GM23338 (cell line): ENCODE results near the gene CAPZB. TPM values are rescaled to one million over a fixed set of nuclear protein-coding genes. Genes with fewer than 3 reads are reported as not detected.

Source experiments
- ATAC-seq: fragments of 200-7000 bp; cut with Tn5 transposase; 3 replicates; pipeline ENCODE4 v1.9.1; 2020
- DNase-seq: peaks from one replicate; pipeline ENCODE4 v3.0.0-alpha.2; 2015; ENCODE audit warnings: low spot score
- H2AFZ ChIP-seq: fragments of 200-600 bp; sonication (generic); 2 replicates; pipeline ENCODE4 v1.8.0; 2016; ENCODE audit warnings: antibody characterized with exemption, mild to moderate bottlenecking, moderate library complexity
- H3F3A ChIP-seq: fragments of 200-600 bp; sonication (generic); replicated peaks from 2 replicates; pipeline ENCODE4 v1.8.0; 2017; ENCODE audit warnings: antibody characterized with exemption, mixed run types, low read depth
- H3K27ac ChIP-seq: fragments of 200-600 bp; sonication (generic); 2 replicates; pipeline ENCODE4 v1.6.1; 2016; ENCODE audit warnings: low read depth
- H3K27me3 ChIP-seq: fragments of 200-600 bp; sonication (generic); 2 replicates; pipeline ENCODE4 v1.8.0; 2016; ENCODE audit warnings: mild to moderate bottlenecking, mixed run types, moderate library complexity; ENCODE audit not compliant: insufficient read depth
- H3K36me3 ChIP-seq: fragments of 200-600 bp; sonication (generic); 2 replicates; pipeline ENCODE4 v1.8.0; 2016; ENCODE audit warnings: mild to moderate bottlenecking; ENCODE audit not compliant: insufficient read depth
- H3K4me1 ChIP-seq: fragments of 200-600 bp; sonication (generic); 2 replicates; pipeline ENCODE4 v1.8.0; 2016; ENCODE audit warnings: mild to moderate bottlenecking, moderate library complexity; ENCODE audit not compliant: insufficient read depth
- H3K4me2 ChIP-seq: fragments of 200-600 bp; sonication (generic); 2 replicates; pipeline ENCODE4 v1.7.1; 2017; ENCODE audit warnings: mixed run types
- H3K4me3 ChIP-seq: fragments of 200-600 bp; sonication (generic); 2 replicates; pipeline ENCODE4 v1.6.1; 2016; ENCODE audit warnings: mixed run types
- H3K79me2 ChIP-seq: fragments of 200-600 bp; sonication (generic); replicated peaks from 2 replicates; pipeline ENCODE4 v1.8.0; 2017; ENCODE audit warnings: mild to moderate bottlenecking; ENCODE audit not compliant: insufficient read depth
- H3K9me2 ChIP-seq: fragments of 200-600 bp; sonication (generic); 2 replicates; pipeline ENCODE4 v1.8.0; 2017; ENCODE audit not compliant: insufficient read depth
- H4K20me1 ChIP-seq: fragments of 200-600 bp; sonication (generic); replicated peaks from 2 replicates; pipeline ENCODE4 v1.8.0; 2017; ENCODE audit warnings: mild to moderate bottlenecking; ENCODE audit not compliant: insufficient read depth
- H3K27ac Mint-ChIP-seq: 2 replicates; pipeline ENCODE4 v1.8.0; 2020; ENCODE audit warnings: inconsistent platforms, mild to moderate bottlenecking, moderate library complexity, mixed read lengths
- H3K27me3 Mint-ChIP-seq: 3 replicates; pipeline ENCODE4 v1.8.0; 2022; ENCODE audit warnings: low read depth, mild to moderate bottlenecking, moderate library complexity, mixed read lengths, inconsistent platforms; ENCODE audit not compliant: insufficient read depth, poor library complexity
- H3K36me3 Mint-ChIP-seq: 3 replicates; pipeline ENCODE4 v1.8.0; 2021; ENCODE audit warnings: low read depth, mild to moderate bottlenecking, inconsistent platforms, moderate library complexity, mixed read lengths
- H3K4me1 Mint-ChIP-seq: 3 replicates; pipeline ENCODE4 v1.8.0; 2020; ENCODE audit warnings: mild to moderate bottlenecking, inconsistent platforms, mixed read lengths
- H3K4me3 Mint-ChIP-seq: 3 replicates; pipeline ENCODE4 v1.8.0; 2021; ENCODE audit warnings: moderate library complexity, mild to moderate bottlenecking, inconsistent platforms, mixed read lengths
- H3K9me3 Mint-ChIP-seq: 3 replicates; pipeline ENCODE4 v1.8.0; 2020; ENCODE audit warnings: moderate library complexity, mild to moderate bottlenecking, inconsistent platforms, mixed read lengths
- CREB1 ChIP-seq: fragments of 250-450 bp; sonication (Bioruptor Pico); IDR thresholded peaks from 2 replicates; pipeline ENCODE4 v1.5.0; 2020; ENCODE audit warnings: low read depth, mild to moderate bottlenecking, moderate library complexity
- CTCF ChIP-seq, 2 experiments: fragments of 200-600 bp in 1 of 2; sonication (generic) in 1 of 2; conservative IDR thresholded peaks; 2 replicates each; pipeline versions ENCODE4 v1.5.1 to v1.6.1; 2016 to 2017; ENCODE audit warnings: antibody characterized with exemption in 2 of 2, low read depth in 2 of 2, mild to moderate bottlenecking in 2 of 2, moderate library complexity in 1 of 2
- ETS1 ChIP-seq: IDR thresholded peaks from 2 replicates; pipeline ENCODE4 v1.6.1; 2016; ENCODE audit warnings: antibody characterized with exemption
- EZH2 ChIP-seq: fragments of 200-600 bp; sonication (generic); IDR thresholded peaks from one replicate; pipeline ENCODE4 v1.8.0; 2017; ENCODE audit warnings: antibody characterized with exemption, mild to moderate bottlenecking, low read depth; ENCODE audit not compliant: unreplicated experiment
- EZH2phosphoT487 ChIP-seq: fragments of 200-600 bp; sonication (generic); IDR thresholded peaks from one replicate; pipeline ENCODE4 v1.8.1; 2018; ENCODE audit warnings: antibody characterized with exemption; ENCODE audit not compliant: unreplicated experiment
- JUNB ChIP-seq: IDR thresholded peaks from one replicate; pipeline ENCODE4 v1.6.1; 2016; ENCODE audit warnings: antibody characterized with exemption; ENCODE audit not compliant: unreplicated experiment
- NANOG ChIP-seq: IDR thresholded peaks from 2 replicates; pipeline ENCODE4 v1.6.1; 2016; ENCODE audit warnings: antibody characterized with exemption, borderline replicate concordance
- POLR2AphosphoS5 ChIP-seq: IDR thresholded peaks from 2 replicates; pipeline ENCODE4 v1.6.1; 2016; ENCODE audit warnings: antibody characterized with exemption, low read depth
- REST ChIP-seq: IDR thresholded peaks from one replicate; pipeline ENCODE4 v1.6.1; 2018; ENCODE audit warnings: antibody characterized with exemption; ENCODE audit not compliant: unreplicated experiment
- STAT1 ChIP-seq: IDR thresholded peaks from one replicate; pipeline ENCODE4 v1.6.1; 2016; ENCODE audit warnings: antibody characterized with exemption; ENCODE audit not compliant: unreplicated experiment
- ZNF114 ChIP-seq: fragments of 250-450 bp; sonication (Bioruptor Pico); IDR thresholded peaks from 2 replicates; pipeline ENCODE4 v1.5.0; 2020; ENCODE audit warnings: mild to moderate bottlenecking, moderate library complexity
- ZNF331 ChIP-seq: fragments of 250-450 bp; sonication (Bioruptor Pico); IDR thresholded peaks from 2 replicates; pipeline ENCODE4 v1.5.0; 2020; ENCODE audit warnings: low read depth, mild to moderate bottlenecking, moderate library complexity
- polyA plus RNA-seq: library from polyadenylated mRNA; unstranded; fragments of >200 nt; fragmentation: Nextera tagmentation; extraction: Ambion mirVana; gene quantifications from 2 replicates; pipeline ENCODE4 v1.2.1, GENCODE V29; 2016
- total RNA-seq: library from RNA; depleted of rRNA; stranded (reverse); fragments of >200 nt; shearing (Covaris generic); gene quantifications from 2 replicates; pipeline ENCODE4 v1.2.3, GENCODE V29; 2014
- TF ChIP-seq, protein P1 (sequence below): fragments of 250-450 bp; sonication (Bioruptor Pico); IDR thresholded peaks from 2 replicates; pipeline ENCODE4 v1.5.0; 2020; ENCODE audit warnings: mild to moderate bottlenecking, moderate library complexity

CAPZB gene
- total and polyA plus RNA-seq, 2 experiments from 2014 or later = 195 to 348 TPM

GRCh38 chr1:19447550-19447949 is 37.8 kb downstream of the CAPZB start:
- peaks cover 94% of the 10 kb centered on the region for H4K20me1 ChIP-seq
- peak overlapping the region; percentile 28 for H3K27ac Mint-ChIP-seq
- peaks cover 37% of the 10 kb centered on the region for H3K4me1 ChIP-seq

More at GRCh38 chr1:19447550-19447949, 37.8 kb downstream of the CAPZB start:
- Histone ChIP-seq H3K36me3 (no peaks in the 10 kb centered on the region), H3K79me2 (peaks cover 100% of the 10 kb centered on the region), H3K4me2 (no peak overlapping the region), H3F3A (no peaks in the 10 kb centered on the region; the same call in 1 of the 2 replicates), H2AFZ (no peak overlapping the region), H3K9me2 (no peaks in the 10 kb centered on the region), H3K4me3 (no peak overlapping the region), H3K27ac (peak overlapping the region; percentile 63), H3K27me3 (no peaks in the 10 kb centered on the region)
- no peak for DNase-seq
- peaks cover 6% of the 10 kb centered on the region for H3K27me3 Mint-ChIP-seq
- no peaks in the 10 kb centered on the region for H3K9me3 Mint-ChIP-seq
- H3K4me3 Mint-ChIP-seq = no peak overlapping the region
- peaks cover 68% of the 10 kb centered on the region for H3K4me1 Mint-ChIP-seq
- TF ChIP-seq ETS1 (no peak), REST (no peak), EZH2 (no peak), ZNF331 (CRISPR knock-in tag) (no peak), JUNB (no peak), STAT1 (no peak), EZH2phosphoT487 (no peak), POLR2AphosphoS5 (no peak), CTCF (conservative IDR thresholded peaks at IDR 0.05; ENCODE audit: low read depth in 2 of 2) (no peak), NANOG (no peak), ZNF114 (CRISPR knock-in tag) (no peak), CREB1 (CRISPR knock-in tag) (no peak)
- TF ChIP-seq, protein P1, sequence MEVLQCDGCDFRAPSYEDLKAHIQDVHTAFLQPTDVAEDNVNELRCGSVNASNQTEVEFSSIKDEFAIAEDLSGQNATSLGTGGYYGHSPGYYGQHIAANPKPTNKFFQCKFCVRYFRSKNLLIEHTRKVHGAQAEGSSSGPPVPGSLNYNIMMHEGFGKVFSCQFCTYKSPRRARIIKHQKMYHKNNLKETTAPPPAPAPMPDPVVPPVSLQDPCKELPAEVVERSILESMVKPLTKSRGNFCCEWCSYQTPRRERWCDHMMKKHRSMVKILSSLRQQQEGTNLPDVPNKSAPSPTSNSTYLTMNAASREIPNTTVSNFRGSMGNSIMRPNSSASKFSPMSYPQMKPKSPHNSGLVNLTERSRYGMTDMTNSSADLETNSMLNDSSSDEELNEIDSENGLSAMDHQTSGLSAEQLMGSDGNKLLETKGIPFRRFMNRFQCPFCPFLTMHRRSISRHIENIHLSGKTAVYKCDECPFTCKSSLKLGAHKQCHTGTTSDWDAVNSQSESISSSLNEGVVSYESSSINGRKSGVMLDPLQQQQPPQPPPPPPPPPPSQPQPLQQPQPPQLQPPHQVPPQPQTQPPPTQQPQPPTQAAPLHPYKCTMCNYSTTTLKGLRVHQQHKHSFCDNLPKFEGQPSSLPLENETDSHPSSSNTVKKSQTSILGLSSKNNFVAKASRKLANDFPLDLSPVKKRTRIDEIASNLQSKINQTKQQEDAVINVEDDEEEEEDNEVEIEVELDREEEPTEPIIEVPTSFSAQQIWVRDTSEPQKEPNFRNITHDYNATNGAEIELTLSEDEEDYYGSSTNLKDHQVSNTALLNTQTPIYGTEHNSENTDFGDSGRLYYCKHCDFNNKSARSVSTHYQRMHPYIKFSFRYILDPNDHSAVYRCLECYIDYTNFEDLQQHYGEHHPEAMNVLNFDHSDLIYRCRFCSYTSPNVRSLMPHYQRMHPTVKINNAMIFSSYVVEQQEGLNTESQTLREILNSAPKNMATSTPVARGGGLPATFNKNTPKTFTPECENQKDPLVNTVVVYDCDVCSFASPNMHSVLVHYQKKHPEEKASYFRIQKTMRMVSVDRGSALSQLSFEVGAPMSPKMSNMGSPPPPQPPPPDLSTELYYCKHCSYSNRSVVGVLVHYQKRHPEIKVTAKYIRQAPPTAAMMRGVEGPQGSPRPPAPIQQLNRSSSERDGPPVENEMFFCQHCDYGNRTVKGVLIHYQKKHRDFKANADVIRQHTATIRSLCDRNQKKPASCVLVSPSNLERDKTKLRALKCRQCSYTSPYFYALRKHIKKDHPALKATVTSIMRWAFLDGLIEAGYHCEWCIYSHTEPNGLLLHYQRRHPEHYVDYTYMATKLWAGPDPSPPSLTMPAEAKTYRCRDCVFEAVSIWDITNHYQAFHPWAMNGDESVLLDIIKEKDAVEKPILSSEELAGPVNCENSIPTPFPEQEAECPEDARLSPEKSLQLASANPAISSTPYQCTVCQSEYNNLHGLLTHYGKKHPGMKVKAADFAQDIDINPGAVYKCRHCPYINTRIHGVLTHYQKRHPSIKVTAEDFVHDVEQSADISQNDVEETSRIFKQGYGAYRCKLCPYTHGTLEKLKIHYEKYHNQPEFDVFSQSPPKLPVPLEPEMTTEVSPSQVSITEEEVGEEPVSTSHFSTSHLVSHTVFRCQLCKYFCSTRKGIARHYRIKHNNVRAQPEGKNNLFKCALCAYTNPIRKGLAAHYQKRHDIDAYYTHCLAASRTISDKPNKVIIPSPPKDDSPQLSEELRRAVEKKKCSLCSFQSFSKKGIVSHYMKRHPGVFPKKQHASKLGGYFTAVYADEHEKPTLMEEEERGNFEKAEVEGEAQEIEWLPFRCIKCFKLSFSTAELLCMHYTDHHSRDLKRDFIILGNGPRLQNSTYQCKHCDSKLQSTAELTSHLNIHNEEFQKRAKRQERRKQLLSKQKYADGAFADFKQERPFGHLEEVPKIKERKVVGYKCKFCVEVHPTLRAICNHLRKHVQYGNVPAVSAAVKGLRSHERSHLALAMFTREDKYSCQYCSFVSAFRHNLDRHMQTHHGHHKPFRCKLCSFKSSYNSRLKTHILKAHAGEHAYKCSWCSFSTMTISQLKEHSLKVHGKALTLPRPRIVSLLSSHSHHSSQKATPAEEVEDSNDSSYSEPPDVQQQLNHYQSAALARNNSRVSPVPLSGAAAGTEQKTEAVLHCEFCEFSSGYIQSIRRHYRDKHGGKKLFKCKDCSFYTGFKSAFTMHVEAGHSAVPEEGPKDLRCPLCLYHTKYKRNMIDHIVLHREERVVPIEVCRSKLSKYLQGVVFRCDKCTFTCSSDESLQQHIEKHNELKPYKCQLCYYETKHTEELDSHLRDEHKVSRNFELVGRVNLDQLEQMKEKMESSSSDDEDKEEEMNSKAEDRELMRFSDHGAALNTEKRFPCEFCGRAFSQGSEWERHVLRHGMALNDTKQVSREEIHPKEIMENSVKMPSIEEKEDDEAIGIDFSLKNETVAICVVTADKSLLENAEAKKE = no peak
- no peak for ATAC-seq
- no peaks in the 10 kb centered on the region for H3K36me3 Mint-ChIP-seq
